HG02642 (cell line): ENCODE data around the gene DPP10.

ENCODE experiments used
- ATAC-seq: cut with Tn5 transposase; IDR thresholded peaks from one replicate; pipeline ENCODE4 v1.9.1; 2021; ENCODE audit warnings: mild to moderate bottlenecking; ENCODE audit not compliant: unreplicated experiment, poor library complexity

Gene DPP10

DNA sequence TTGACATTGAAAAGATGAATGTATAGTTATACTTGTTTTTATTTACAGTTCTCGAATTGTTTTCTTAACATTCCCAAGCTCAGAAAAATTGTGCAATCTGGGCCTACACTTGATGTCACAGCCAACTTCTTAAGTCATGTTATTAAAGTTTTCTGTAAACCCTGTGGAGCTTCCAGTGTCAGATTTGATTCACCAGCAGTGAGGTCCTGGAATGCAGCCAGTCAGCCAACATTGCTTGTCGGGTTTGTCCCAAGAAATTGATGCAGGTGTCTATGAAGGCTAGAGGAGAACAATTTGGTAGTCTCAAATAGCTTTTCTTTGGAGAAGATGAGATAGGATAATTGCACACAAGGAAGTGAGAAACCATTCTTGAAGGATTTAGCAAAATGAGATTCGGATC, 732.2 kb downstream of the DPP10 start:
- ATAC-seq, result no peak

DNA sequence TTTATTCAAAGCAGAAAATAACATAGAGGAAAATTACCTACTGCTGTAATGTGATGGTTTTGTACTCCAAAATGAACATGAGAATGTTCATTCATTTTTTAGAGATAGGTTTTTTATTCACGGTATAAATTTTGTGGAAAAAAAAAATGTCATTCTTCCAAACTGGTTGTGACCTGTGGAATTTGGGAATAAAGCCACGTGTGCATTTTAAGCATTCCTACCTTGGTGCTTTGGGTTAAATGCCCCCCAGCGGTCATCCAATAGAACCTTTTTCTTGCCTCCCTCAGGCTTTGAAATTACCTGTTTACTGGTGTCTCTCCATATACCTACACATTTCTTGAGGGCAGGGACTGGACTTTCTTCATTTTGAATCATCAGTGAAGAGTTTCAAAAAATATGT, 740.7 kb downstream of the DPP10 start:
- ATAC-seq, result no peak

DNA sequence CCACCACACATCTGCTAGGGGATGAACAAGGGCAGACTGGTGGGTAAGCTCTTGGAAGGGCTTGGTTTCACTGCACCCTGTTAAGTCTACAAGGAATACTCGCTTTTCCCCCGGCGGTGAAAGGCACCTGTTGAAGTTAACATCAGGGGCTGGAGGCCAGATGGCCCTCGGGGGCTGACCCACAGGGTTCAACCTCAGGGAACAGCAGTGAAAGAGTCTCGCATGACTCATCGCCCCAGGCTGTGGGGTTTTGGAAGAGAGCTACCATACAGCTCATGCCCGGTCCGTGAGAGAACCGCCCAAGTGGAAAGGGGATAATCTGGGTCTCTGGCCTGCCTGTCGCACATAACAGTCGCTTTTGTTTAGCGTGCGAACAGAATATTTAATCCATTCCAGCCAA, 748.0 kb downstream of the DPP10 start:
- ATAC-seq, result no peak

DNA sequence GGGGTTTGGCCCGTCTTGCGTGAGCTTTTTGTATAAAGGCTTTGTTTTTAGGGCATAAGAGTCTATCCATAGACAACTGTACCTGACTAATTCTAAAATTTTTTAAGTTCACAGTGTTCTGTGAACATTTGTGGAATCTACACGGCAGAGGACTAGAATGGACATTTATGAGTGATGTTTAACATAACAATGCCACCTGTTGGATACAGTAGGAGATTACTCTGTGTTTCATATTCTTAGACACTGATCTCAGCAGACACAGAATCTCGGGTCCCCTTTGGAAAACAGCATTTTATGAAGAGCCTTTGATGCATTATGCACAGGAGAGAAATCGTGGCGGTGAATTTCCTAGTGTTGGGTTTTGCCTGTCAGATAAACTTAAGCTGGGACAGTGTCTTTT, 752.2 kb downstream of the DPP10 start:
- no peak for ATAC-seq

DNA sequence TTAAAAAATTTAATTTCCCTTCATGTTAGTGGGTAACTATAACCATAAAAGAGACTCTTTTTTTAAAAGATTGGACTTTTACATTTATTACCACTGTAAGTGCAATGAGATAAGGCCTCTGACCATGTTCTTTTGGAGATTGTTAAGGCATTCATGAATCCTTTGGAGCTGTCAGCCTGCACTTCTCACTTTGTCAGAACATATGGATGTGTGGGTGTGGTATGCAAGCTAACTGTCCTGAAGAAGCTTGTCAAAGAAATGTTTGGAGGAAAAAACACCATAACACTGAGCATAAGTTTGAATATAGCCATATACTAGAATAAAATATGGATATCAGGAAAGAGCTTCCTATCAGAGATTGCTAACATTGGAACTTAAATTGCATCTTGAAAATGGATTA, 754.1 kb downstream of the DPP10 start:
- ATAC-seq, result no peak

DNA sequence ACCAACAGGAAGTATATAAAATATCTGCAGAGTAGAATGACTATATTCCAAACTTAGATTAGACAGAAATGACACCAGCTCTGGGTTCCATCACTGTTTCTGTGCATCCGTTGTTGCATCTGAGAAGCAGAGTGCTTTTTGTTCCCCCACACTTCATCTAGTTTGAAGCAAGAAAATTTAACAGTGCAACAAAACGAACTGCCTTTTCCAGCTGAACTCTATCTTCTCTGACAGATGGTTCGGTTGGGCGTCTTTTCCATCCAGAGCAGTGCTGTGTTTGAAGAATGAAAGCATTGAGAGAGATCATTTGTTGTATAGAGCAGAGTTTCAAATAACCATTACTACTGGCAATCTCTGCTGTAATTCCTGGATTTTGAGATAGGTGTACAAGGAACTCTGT, 757.5 kb downstream of the DPP10 start:
- ATAC-seq, result no peak

DNA sequence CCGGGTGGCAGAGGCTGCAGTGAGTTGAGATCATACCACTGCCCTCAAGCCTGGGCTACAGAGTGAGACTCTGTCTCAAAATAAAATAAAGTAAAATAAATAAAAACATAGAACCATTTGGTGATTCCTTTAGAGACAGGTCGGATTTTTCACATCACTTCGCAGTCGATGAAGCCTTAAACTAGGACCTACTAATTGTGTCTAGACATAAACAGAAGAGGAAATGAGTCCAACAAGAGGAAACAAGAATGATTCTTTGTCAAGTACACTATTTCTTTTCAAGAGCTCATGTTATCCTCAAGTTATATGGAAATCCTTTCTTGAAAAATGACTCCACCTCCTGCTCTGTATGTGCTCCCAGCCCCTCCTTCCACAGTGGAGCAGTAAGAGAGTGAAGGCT, 758.9 kb downstream of the DPP10 start:
- no peak for ATAC-seq

DNA sequence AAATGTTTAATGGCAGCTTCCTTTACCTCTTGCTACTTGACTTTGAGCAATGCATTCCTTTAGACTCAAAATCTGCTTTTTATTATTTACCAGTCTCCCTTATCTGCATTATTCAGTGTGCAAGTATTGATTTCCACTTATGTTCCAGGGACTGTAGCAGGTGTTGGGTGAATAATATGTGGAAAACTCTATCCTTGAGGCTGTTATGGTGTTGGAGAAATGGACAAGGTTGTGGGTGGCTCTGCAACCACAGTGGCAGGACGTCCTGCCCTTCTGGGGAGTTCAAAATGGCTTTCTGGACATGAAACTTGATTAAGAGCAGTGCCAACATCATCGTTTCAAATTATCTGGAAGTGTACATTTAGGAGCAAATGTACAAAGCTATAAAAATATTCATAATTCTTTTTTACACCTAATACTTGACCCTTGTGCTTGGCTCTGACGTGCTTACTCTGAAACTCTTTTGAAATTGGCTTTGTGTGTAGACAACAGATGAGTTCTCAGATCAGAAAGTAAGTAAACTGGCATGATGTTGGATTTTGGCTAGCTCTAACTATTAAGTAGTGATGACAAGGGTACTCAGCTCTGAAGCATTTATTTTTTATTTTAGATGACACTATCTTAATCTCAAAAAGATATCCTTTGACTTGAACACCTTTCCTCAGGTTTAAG, 766.2 kb downstream of the DPP10 start:
- no peak for ATAC-seq

DNA sequence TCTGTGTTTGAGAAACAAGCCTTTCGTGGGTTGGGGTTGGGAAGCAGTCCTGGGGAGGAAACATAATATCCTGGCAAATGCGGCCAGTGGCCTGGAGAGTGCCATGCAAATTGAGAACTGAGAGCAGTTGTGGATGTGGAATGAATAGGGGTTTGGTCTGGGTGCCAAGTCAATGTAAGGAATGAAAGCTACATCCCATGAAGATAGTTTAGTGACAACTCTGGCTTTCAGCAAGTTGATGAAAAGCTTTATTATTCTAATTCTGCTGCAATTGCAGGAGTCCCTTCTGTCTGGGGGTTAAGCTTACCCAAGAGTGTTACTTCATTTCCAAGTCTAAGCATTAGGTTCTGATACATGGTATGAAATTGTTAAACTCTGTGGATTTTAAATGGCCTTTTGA, 771.6 kb downstream of the DPP10 start:
- ATAC-seq, result no peak

DNA sequence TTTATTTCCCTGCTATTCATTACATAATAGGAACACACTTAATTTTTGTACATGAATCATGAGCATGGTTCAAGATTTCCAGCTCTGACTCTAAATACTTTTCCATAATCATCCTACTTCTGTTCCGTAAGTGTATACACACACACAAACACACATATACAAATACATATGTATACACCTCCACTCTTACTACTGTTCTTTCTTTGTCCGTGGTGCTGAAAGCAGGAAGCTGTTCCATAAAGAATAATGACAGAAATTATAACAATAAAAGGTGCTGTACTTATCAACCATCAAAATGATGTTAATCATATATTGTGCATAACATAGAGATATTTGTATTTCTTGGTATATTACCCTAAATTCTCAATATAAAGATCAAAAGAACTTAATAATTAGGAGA, 776.9 kb downstream of the DPP10 start:
- no peak for ATAC-seq

DNA sequence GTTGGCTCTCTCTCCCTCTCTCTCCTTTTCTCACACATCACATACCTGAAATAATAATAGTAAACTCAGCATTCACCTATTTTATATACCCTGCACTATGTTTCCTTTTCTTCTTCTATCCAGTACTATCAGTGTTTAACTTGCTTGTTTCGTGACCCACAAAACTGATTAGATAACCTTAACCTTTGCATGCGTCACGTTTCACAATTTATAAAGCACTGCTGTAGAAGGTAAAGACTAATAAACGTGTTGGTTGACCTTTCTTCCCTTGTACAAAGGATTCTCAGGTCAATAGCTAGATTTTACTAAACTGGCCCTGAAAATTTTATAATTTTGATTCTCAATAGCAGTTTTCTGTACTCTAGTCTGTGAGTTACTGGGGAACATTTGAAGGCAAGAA, 791.7 kb downstream of the DPP10 start:
- ATAC-seq, result no peak

DNA sequence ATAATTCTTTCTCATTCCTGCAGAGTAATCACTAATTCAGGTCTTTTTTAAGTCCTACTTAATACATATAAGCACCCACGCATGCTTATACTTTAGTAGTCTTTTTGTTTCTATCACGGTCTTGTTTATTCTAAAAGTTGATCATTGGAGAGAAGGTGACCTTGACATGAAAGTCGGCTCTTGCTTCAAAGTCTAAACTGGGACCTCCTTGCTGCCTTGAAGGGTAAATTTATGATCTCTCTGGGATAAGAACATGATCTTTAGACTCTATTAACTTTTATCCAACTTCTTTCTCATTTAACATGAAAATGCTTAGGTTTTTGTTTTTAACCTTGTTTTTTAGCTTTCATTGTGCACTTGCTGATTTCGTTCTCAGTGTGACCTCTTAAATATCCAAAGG, 792.3 kb downstream of the DPP10 start:
- no peak for ATAC-seq

DNA sequence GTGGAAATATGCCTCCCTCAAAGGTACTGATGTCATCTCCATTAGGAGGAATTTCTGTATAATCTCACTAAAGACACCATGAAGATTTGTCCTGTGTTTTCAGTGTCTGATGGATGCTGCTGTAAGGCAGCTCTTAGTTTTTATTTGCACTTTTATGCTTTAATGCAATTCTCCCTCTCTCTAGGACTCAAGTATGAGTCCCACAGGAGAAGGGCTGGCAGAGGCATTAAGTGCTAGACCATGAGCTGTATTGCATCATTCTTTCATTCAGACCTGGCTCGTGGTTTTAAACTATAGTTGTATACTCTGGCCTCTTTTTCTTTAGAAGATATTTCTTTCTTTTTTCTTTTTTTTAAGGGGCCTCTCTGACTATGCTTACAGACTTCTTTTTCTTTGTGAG, 805.6 kb downstream of the DPP10 start:
- no peak for ATAC-seq

DNA sequence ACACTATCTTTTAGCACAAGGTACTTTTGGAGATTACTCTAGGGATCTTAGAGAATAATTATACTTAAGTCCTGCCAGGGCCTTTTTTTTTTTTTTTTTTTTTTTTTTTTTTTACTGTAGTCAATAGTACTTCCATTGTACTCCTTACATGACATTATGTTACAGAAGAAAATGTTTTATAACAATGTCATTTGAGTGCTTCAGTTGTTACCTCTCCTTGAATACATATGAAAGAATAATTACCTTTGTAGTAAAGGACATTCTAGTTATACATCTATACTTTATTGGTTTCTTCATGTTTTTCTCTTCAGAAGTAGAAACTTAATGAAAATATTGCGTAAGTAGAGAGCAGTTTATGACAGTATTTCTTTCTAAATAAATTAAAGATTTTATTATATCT, 834.9 kb downstream of the DPP10 start:
- ATAC-seq, result no peak

DNA sequence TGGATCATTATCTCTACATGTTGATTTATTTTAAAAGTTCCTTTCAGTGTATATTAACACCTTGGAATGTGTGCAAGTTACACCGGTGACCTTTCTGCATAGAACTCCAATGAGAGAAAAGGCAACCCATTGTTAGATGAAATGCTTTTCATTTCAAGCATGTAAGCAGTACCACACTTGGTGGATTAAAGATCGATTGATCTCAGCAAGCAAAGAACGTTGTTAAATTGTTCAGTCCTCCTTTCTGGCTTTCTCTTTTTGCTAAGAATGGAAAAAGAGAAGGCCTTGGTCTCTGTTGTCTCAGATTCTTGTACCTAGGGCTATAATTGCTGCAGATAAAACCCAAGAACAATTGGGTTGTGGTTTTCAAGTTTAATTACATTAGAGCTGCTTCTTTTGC, 843.0 kb downstream of the DPP10 start:
- ATAC-seq, result no peak

DNA sequence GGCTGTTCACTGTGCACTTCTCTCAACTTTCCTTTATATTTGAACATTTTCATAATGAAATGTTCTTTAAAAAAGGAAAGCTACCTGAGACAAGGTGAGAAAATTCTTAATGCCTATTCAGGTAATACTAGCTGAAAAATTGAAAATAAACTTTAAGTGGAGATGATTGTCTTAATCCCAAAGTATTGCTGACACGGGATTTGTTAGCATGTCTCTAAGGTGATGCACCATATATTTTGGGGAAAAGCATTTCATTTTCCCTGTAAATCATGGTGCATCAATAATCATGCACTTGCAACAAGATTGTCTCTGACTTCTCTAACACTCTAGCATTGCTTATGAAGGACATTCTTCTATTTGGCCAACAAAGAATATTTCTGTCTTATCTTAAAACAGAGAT, 848.0 kb downstream of the DPP10 start:
- ATAC-seq, result no peak

DNA sequence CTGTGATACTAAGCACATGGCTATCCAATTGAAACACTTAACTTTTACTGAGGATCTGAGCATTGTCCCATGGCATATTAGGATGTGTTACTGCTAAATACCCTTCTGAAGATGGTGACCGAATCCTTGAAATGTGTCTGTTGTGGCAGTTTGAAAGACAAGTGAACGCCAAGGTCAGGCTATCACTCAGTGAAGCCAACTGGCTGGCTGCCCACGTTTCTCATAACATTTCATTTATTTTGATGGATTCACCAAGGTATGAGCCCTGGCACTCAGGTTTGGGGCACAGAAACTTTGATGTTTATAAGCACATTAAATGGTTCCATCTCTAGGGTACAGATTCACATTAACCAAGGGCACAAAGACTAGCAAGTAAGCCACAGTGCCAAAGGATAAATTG, 850.3 kb downstream of the DPP10 start:
- no peak for ATAC-seq

DNA sequence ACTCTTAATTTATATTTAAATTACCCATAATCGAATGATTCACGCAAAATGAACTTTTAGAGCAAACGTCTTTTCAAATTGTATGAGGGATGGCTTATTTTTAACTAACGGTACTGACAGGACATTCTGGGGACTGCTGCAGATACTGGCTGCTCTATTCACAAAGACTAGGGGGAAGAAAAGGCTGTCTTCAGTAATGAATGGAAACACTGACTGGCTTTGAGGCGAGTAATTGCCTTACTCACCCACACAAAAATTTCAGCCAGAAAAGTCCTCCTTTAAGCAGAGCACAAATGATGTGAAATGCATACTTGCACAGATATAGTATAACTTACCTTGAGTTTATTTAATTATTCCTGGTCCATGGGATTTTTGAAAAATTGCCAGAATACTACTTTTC, 852.6 kb downstream of the DPP10 start:
- no peak for ATAC-seq

DNA sequence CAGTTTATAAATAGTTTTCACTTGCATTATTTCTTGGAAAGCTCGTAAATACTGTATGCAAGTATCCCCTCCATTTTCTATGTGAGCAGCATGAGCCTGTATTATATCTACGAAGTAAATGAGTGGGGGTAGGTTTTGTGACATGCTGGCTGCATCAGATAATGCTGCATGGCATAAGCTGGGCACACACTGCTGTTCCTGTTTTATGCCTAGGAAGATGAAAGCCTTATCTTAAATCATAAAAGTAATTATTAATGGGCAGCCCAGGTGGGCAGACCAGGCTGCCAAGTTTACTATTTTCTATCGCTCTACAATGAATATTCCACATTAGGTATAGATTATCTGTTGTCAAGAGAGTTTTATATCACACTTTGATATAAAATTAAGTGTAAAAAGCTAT, 854.6 kb downstream of the DPP10 start:
- ATAC-seq, result no peak

DNA sequence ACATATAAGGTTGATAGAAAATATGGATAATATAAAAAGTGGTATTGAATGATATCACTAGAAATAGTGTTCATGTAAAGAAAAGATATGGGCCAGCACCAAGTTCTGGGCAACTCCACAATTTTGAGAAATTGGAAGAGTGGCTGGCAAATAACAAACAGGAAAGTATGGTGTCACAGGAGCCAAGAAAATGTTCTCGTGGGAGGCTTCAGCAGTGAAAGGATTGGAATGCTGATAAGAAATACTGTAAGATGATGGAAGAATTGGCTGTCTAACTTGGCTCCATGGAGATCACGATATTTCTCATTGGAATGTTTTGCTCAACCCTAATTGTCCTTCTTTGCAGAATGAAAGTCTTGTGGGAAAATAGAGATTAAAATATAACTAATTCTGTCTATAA, 856.8 kb downstream of the DPP10 start:
- ATAC-seq, result no peak

DNA sequence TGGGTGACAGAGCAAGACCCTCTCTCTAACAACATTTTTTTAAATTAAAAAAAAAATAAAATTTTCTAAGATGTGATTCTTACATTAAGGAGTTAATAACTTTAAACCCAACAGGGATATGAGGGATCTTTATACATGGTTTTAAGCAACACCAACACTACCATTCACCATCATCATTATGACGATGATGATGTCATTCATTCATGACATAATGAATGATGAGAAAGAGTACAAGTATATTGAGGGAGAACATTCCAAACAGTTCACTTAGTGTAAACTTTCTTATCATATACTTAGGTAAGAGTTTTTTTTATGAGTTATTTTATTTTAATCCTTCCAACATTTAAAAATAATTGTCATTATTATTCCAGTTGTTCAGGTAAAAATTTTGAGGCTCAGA, 863.3 kb downstream of the DPP10 start:
- no peak for ATAC-seq

DNA sequence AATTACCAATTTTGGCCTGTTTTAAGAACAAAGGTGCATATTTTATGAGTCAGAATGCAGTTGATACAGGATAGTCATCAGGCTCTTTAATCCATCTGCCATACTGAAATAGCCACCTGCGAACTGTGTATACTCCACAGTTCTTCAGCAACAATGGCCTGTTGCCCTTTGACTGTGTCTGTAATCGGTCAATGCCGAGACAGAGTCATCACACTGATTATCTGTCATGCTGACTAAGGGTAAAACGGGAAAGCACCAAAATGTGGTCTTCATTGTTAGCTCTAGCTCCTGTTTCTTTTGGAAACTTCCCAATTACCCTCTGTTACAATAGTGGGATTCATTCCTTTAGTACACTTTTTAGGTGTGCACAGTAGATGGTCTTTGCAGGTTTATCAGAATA, 871.7 kb downstream of the DPP10 start:
- ATAC-seq, result no peak

DNA sequence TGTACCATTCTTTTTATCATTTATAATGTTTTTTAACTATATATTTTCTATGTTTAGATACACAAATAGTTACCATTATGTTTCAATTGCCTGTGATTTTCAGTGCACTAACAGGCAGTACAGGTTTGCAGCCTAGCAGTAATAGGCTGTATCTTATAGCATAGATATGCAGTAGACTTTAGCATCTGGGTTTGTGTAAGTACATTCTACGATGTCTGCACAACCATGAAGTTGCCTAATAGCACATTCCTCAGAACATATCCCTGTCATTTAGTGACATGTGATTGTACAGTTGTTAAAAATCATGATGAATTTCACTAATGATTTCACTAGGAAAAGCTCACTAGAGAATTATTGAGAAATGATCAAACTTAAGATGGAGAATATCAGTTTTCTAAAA, 884.6 kb downstream of the DPP10 start:
- ATAC-seq, result no peak
